ENCODE results near the gene THSD4. TPM values are rescaled to one million over a fixed set of nuclear protein-coding genes. Genes with fewer than 3 reads are reported as not detected.

THSD4 gene
- total RNA-seq, 1 experiment from 2014 or later = 29.0 TPM

DNA sequence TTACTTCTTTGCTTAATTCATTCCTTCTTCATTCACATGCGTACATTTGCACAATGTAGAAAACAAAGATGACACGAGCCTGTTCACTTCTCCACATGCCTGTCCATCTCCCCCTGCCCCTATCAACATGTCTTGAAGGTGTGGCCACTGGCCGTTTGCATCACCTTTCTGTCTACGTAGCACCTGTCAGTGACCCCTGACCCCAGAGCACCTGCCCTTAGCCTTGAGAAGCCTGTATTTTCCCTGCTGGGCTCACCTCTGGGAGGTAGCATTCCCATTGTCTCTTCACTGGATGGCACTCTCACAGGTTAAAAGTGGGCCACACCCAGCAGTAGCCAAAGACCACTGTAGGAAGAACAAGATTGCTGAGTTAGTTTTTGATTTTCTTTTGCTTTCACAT, 234.1 kb downstream of the THSD4 start:
- Histone ChIP-seq H2AFZ (ENCODE audit: low read length) (no peak overlapping the region), H3K36me3 (ENCODE audit: low read depth, low read length) (no peaks in the 10 kb centered on the region; the same call in 1 of the 2 replicates), H3K9me2 (replicated peaks; ENCODE audit: low read length) (no peaks in the 10 kb centered on the region), H3K27ac (ENCODE audit: low read length) (no peak overlapping the region), H3K27me3 (ENCODE audit: low read length) (no peaks in the 10 kb centered on the region), H3K4me1 (ENCODE audit: insufficient read depth, low read length) (peaks cover 11% of the 10 kb centered on the region), H3K9ac (ENCODE audit: low read length) (no peak overlapping the region), H3K79me2 (ENCODE audit: low read length) (no peaks in the 10 kb centered on the region), H3K4me3 (ENCODE audit: low read length) (no peak overlapping the region), H3F3A (ENCODE audit: low read length, unreplicated experiment) (no peaks in the 10 kb centered on the region), H4K20me1 (ENCODE audit: low read length) (no peaks in the 10 kb centered on the region), H3K9me3 (ENCODE audit: low read length) (no peaks in the 10 kb centered on the region), H3K4me2 (ENCODE audit: low read length) (no peak overlapping the region)
- DNase-seq (no peak), ATAC-seq (no peak)
- CTCF ChIA-PET = no interaction called here
- no TSS peak for BruUV-seq (replicated peaks)
- intact Hi-C loops (cut with micrococcal nuclease) = no loop called here
- no peak for TF ChIP-seq EZH2 (IDR thresholded peaks at IDR 0.05; ENCODE audit: low read length, unreplicated experiment)
- TF ChIP-seq EZH2phosphoT487 (IDR thresholded peaks at IDR 0.05; ENCODE audit: borderline replicate concordance, low read length) = no peak
- POLR2A ChIA-PET (ENCODE audit: unreplicated experiment) = no interaction called here

DNA sequence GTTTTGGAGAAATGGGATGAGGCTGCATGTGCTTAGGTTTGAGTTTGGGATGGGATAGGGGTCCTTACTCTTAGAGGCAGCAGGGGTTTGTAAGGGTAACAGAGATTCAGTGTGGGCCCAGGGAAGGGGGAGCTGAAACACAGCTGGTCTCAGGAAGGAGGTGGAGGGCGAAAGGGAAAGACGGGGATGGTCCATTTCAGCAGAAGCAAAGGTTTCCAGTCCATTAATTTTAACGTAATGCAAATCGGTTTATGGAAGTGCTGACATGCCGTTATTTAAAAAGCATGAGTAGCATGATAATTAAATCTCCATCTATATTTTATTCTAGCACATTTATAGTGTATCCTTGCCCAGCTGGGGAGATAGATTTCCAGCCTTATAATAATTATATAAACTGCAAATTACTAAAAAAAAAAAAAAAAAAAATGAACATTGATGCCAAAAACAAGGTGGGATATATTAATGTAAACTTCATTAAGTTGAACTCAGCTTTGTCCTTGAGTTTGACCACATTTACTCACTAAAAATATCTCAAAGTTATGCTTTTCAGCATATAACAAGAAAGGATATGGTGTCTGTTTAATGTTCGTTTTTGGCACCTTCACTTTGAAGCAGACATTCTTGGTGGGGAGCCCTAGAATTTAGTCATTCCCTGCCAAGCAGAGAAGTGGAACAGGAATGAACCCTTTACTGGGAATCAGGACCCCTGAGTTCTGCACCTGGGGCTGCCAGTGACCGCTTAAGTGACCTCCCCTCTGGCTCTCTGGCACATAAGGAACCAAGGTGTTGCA, 234.7 kb downstream of the THSD4 start:
- H3K9ac ChIP-seq (ENCODE audit: low read length) = no peak overlapping the region
- intact Hi-C loops (cut with micrococcal nuclease) = no loop called here
- no peaks in the 10 kb centered on the region for H4K20me1 ChIP-seq (ENCODE audit: low read length)
- H3K4me1 ChIP-seq (ENCODE audit: insufficient read depth, low read length) = peaks cover 11% of the 10 kb centered on the region
- no peak overlapping the region for H3K27ac ChIP-seq (ENCODE audit: low read length)
- H3K36me3 ChIP-seq (ENCODE audit: low read depth, low read length) = peaks cover under 1% of the 10 kb centered on the region; the same call in 1 of the 2 replicates
- ChIA-PET CTCF (no interaction called here), POLR2A (ENCODE audit: unreplicated experiment) (no interaction called here)
- no peaks in the 10 kb centered on the region for H3F3A ChIP-seq (ENCODE audit: low read length, unreplicated experiment)
- H3K79me2 ChIP-seq (ENCODE audit: low read length) = no peaks in the 10 kb centered on the region
- DNase-seq (no peak), ATAC-seq (no peak)
- H3K9me2 ChIP-seq (replicated peaks; ENCODE audit: low read length) = no peaks in the 10 kb centered on the region
- H3K4me2 ChIP-seq (ENCODE audit: low read length) = no peak overlapping the region
- no peaks in the 10 kb centered on the region for H3K9me3 ChIP-seq (ENCODE audit: low read length)
- no peaks in the 10 kb centered on the region for H3K27me3 ChIP-seq (ENCODE audit: low read length)
- TF ChIP-seq, protein P1, sequence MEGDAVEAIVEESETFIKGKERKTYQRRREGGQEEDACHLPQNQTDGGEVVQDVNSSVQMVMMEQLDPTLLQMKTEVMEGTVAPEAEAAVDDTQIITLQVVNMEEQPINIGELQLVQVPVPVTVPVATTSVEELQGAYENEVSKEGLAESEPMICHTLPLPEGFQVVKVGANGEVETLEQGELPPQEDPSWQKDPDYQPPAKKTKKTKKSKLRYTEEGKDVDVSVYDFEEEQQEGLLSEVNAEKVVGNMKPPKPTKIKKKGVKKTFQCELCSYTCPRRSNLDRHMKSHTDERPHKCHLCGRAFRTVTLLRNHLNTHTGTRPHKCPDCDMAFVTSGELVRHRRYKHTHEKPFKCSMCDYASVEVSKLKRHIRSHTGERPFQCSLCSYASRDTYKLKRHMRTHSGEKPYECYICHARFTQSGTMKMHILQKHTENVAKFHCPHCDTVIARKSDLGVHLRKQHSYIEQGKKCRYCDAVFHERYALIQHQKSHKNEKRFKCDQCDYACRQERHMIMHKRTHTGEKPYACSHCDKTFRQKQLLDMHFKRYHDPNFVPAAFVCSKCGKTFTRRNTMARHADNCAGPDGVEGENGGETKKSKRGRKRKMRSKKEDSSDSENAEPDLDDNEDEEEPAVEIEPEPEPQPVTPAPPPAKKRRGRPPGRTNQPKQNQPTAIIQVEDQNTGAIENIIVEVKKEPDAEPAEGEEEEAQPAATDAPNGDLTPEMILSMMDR (conservative IDR thresholded peaks at IDR 0.05; ENCODE audit: low read depth, low read length) = no peak
- TF ChIP-seq EZH2phosphoT487 (IDR thresholded peaks at IDR 0.05; ENCODE audit: borderline replicate concordance, low read length) (no peak), EZH2 (IDR thresholded peaks at IDR 0.05; ENCODE audit: low read length, unreplicated experiment) (no peak)
- H2AFZ ChIP-seq (ENCODE audit: low read length) = no peak overlapping the region
- no peak overlapping the region for H3K4me3 ChIP-seq (ENCODE audit: low read length)
- no TSS peak for BruUV-seq (replicated peaks)

DNA sequence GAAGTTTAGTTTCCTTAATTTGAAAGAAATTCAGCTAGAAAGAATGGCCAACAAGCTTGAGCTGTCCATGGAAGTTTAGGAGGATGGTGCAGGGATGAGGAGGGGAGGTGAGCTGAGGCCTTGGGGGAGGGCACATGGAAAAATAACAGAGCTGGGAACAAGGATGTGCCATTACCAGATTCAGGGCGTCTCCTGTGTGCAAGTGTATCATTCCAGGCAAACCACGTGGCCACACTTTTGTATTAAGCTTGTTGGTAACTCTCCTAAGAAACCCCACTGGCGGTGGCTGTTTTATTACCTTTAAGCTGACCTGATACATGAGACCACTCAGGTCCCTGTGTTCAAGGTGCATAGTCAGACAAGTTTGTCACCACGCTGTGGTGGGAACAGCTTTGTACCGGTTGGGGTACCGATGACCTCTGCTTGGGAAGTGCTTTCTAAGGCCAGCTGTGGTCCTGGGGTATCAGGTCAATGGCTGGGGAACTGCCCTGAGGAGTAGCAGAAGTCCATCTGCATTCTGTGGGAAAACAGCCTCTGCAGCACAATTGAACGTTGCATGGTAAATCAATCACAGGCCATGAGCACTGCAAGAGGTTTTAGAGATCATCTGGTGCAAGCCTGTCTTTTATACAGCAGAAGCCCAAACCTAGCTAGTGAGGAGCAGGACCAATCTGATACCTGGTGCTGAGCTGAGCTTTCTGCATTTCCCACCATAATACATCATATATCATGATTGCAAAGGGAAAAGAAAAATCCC, 235.5 kb downstream of the THSD4 start:
- ChIA-PET POLR2A (ENCODE audit: unreplicated experiment) (no interaction called here), CTCF (interaction anchor here (0.7 kb wide), 1 partner anchor 339 kb away, joined by 3 read pairs; no protein-coding TSS in a partner anchor)
- no peak overlapping the region for H3K4me3 ChIP-seq (ENCODE audit: low read length)
- H3K9me2 ChIP-seq (replicated peaks; ENCODE audit: low read length) = no peaks in the 10 kb centered on the region
- peaks cover 11% of the 10 kb centered on the region for H3K4me1 ChIP-seq (ENCODE audit: insufficient read depth, low read length)
- H4K20me1 ChIP-seq (ENCODE audit: low read length) = no peaks in the 10 kb centered on the region
- no peak overlapping the region for H2AFZ ChIP-seq (ENCODE audit: low read length)
- no TSS peak for BruUV-seq (replicated peaks)
- intact Hi-C loops (cut with micrococcal nuclease) = no loop called here
- no peak overlapping the region for H3K4me2 ChIP-seq (ENCODE audit: low read length)
- DNase-seq (no peak), ATAC-seq (no peak)
- no peaks in the 10 kb centered on the region for H3K9me3 ChIP-seq (ENCODE audit: low read length)
- no peaks in the 10 kb centered on the region for H3K27me3 ChIP-seq (ENCODE audit: low read length)
- H3K9ac ChIP-seq (ENCODE audit: low read length) = no peak overlapping the region
- TF ChIP-seq, protein P1 (conservative IDR thresholded peaks at IDR 0.05; ENCODE audit: low read depth, low read length) = no peak
- TF ChIP-seq EZH2phosphoT487 (IDR thresholded peaks at IDR 0.05; ENCODE audit: borderline replicate concordance, low read length) = no peak
- no peak for TF ChIP-seq EZH2 (IDR thresholded peaks at IDR 0.05; ENCODE audit: low read length, unreplicated experiment)
- H3K27ac ChIP-seq (ENCODE audit: low read length) = no peak overlapping the region
- peaks cover 5% of the 10 kb centered on the region; the same call in 1 of the 2 replicates for H3K36me3 ChIP-seq (ENCODE audit: low read depth, low read length)
- H3K79me2 ChIP-seq (ENCODE audit: low read length) = no peaks in the 10 kb centered on the region
- H3F3A ChIP-seq (ENCODE audit: low read length, unreplicated experiment) = no peaks in the 10 kb centered on the region
